OCI-LY3 (cell line): ENCODE data around the gene ZNF688.
A peak's percentile ranks its signal among the peaks of the same experiment; 100 is the strongest.
"Not testable (repeated sequence)": the region's sequence is repeated elsewhere in the genome, so short reads cannot be mapped to it uniquely, and the experiment has no call there.

Experiments used
- H2AFZ ChIP-seq: fragments of 200-600, 300-600 bp; shearing (Covaris generic); 2 replicates; pipeline ENCODE4 v1.6.0; 2014; ENCODE audit warnings: antibody characterized with exemption, low read depth, low read length
- H3K27ac ChIP-seq: fragments of 200-600, 300-600 bp; sonication (generic); 2 replicates; pipeline ENCODE4 v1.5.1; 2014; ENCODE audit warnings: mild to moderate bottlenecking, low read length, moderate library complexity, mixed read lengths
- H3K27me3 ChIP-seq: fragments of 200-600, 300-600 bp; sonication (generic); 2 replicates; pipeline ENCODE4 v1.6.1; 2014; ENCODE audit warnings: low read depth, low read length, mixed read lengths
- H3K36me3 ChIP-seq: fragments of 200-600, 300-600 bp; sonication (generic); replicated peaks from 2 replicates; pipeline ENCODE3; 2014; ENCODE audit warnings: low read depth, low read length, mixed read lengths
- H3K4me1 ChIP-seq: fragments of 300-600, 200-600 bp; sonication (generic); 2 replicates; pipeline ENCODE4 v1.6.1; 2014; ENCODE audit warnings: low read length, mixed read lengths
- H3K4me2 ChIP-seq: fragments of 200-600, 300-600 bp; sonication (generic); 2 replicates; pipeline ENCODE4 v1.6.1; 2014; ENCODE audit warnings: low read length, mixed read lengths
- H3K4me3 ChIP-seq: fragments of 300-600, 200-600 bp; sonication (generic); 2 replicates; pipeline ENCODE4 v1.5.1; 2014; ENCODE audit warnings: antibody characterized with exemption, mild to moderate bottlenecking, low read length, moderate library complexity
- H3K79me2 ChIP-seq: fragments of 300-600, 200-600 bp; shearing (Covaris generic); 2 replicates; pipeline ENCODE4 v1.6.1; 2014; ENCODE audit warnings: mild to moderate bottlenecking, low read length, mixed read lengths
- H3K9ac ChIP-seq: fragments of 300-600, 200-600 bp; shearing (Covaris generic); 2 replicates; pipeline ENCODE4 v1.6.0; 2014; ENCODE audit warnings: mild to moderate bottlenecking, low read length, moderate library complexity
- H3K9me3 ChIP-seq: fragments of 200-600, 300-600 bp; shearing (Covaris generic); 2 replicates; pipeline ENCODE4 v1.6.1; 2014; ENCODE audit warnings: low read length, mixed read lengths; ENCODE audit not compliant: insufficient read depth
- H4K20me1 ChIP-seq: fragments of 200-600, 300-600 bp; sonication (generic); 2 replicates; pipeline ENCODE4 v1.6.1; 2016; ENCODE audit warnings: low read length, mixed read lengths; ENCODE audit not compliant: insufficient read depth
- CTCF ChIP-seq: fragments of 200-600, 300-600 bp; sonication (generic); IDR thresholded peaks from 2 replicates; pipeline ENCODE4 v1.5.1; 2014; ENCODE audit warnings: antibody characterized with exemption, low read length, low read depth
- EZH2phosphoT487 ChIP-seq: fragments of 200-600 bp; shearing (Covaris generic); IDR thresholded peaks from 2 replicates; pipeline ENCODE4 v1.6.1; 2018; ENCODE audit warnings: antibody characterized with exemption, mixed run types, low read depth

ZNF688 gene

GRCh38 chr16:30541502-30542329 lies 29.8 kb downstream of the ZNF688 start:
- H3K4me2 ChIP-seq, result peak overlapping the region; percentile 45; the same call in 1 of the 2 replicates
- H4K20me1 ChIP-seq, result no peaks in the 10 kb centered on the region
- no peak overlapping the region for H3K4me3 ChIP-seq
- H3K79me2 ChIP-seq, result no peaks in the 10 kb centered on the region
- peaks cover 16% of the 10 kb centered on the region for H3K4me1 ChIP-seq
- H2AFZ ChIP-seq, result no peak overlapping the region
- no peaks in the 10 kb centered on the region for H3K36me3 ChIP-seq
- TF ChIP-seq EZH2phosphoT487 (no peak), CTCF (no peak)
- H3K27me3 ChIP-seq, result no peaks in the 10 kb centered on the region
- no peak overlapping the region for H3K9ac ChIP-seq
- no peaks in the 10 kb centered on the region for H3K9me3 ChIP-seq
- no peak overlapping the region for H3K27ac ChIP-seq

GRCh38 chr16:30540916-30541464 lies 30.5 kb downstream of the ZNF688 start:
- not testable (repeated sequence) for H3K27ac ChIP-seq, H3K9me3 ChIP-seq, H3K4me3 ChIP-seq, H3K36me3 ChIP-seq, H4K20me1 ChIP-seq, H3K9ac ChIP-seq, H3K79me2 ChIP-seq, H3K27me3 ChIP-seq
- peak overlapping the region; percentile 45; the same call in 1 of the 2 replicates for H3K4me2 ChIP-seq
- H3K4me1 ChIP-seq, result peaks cover 18% of the 10 kb centered on the region
- 0 out of 2 replicates have a peak overlapping the region, but pooled peaks have one; percentile 70 for H2AFZ ChIP-seq

GRCh38 chr16:30539986-30540526 lies 31.5 kb downstream of the ZNF688 start:
- H3K9ac ChIP-seq, H3K27me3 ChIP-seq, H2AFZ ChIP-seq, H4K20me1 ChIP-seq, H3K4me2 ChIP-seq, H3K9me3 ChIP-seq, H3K36me3 ChIP-seq, H3K4me3 ChIP-seq, H3K27ac ChIP-seq: not testable (repeated sequence)
- H3K79me2 ChIP-seq, result peaks cover 10% of the 10 kb centered on the region
- H3K4me1 ChIP-seq, result peaks cover 21% of the 10 kb centered on the region

- Histone ChIP-seq H3K79me2 (peaks cover 15% of the 10 kb centered on the region), H3K27ac (no peak overlapping the region), H3K9me3 (no peaks in the 10 kb centered on the region), H3K4me2 (no peak overlapping the region), H3K9ac (no peak overlapping the region), H3K27me3 (no peaks in the 10 kb centered on the region), H2AFZ (no peak overlapping the region), H4K20me1 (no peaks in the 10 kb centered on the region), H3K4me3 (no peak overlapping the region), H3K36me3 (no peaks in the 10 kb centered on the region), H3K4me1 (peaks cover 21% of the 10 kb centered on the region)
- TF ChIP-seq EZH2phosphoT487 (no peak), CTCF (no peak)
Observed at GRCh38 chr16:30539000-30539964, 32.2 kb downstream of the ZNF688 start.

GRCh38 chr16:30536391-30537024 lies 35.0 kb downstream of the ZNF688 start:
- Histone ChIP-seq H3K4me2 (peak overlapping the region; percentile 94), H3K4me1 (peaks cover 23% of the 10 kb centered on the region), H3K79me2 (peaks cover 27% of the 10 kb centered on the region), H3K9ac (peak overlapping the region; percentile 96; the same call in 1 of the 2 replicates), H3K4me3 (peak overlapping the region; percentile 92; the same call in 1 of the 2 replicates)
- not testable (repeated sequence) for H4K20me1 ChIP-seq, H3K36me3 ChIP-seq, H3K27me3 ChIP-seq, H2AFZ ChIP-seq, H3K9me3 ChIP-seq, H3K27ac ChIP-seq
